GM18511 (cell line): Measurements from ENCODE around the gene RNF213.

Experiments
- ATAC-seq: cut with Tn5 transposase; IDR thresholded peaks from one replicate; pipeline ENCODE4 v1.9.1; 2021; ENCODE audit warnings: mild to moderate bottlenecking, moderate library complexity; ENCODE audit not compliant: unreplicated experiment

The RNF213 gene

GRCh38 chr17:80426671-80427326, 166.1 kb downstream of the RNF213 start:
- no peak for ATAC-seq

GRCh38 chr17:80427366-80428282, 167.0 kb downstream of the RNF213 start:
- ATAC-seq = no peak

GRCh38 chr17:80428363-80428762, 167.7 kb downstream of the RNF213 start:
- no peak for ATAC-seq

GRCh38 chr17:80428796-80429195, 168.1 kb downstream of the RNF213 start:
- no peak for ATAC-seq

- no peak for ATAC-seq
Measured at GRCh38 chr17:80429356-80430275, 169.0 kb downstream of the RNF213 start.

GRCh38 chr17:80430446-80431245, 170.0 kb downstream of the RNF213 start:
- no peak for ATAC-seq

GRCh38 chr17:80431246-80432195, 170.9 kb downstream of the RNF213 start:
- ATAC-seq = no peak

GRCh38 chr17:80432350-80432955, 171.8 kb downstream of the RNF213 start:
- ATAC-seq = no peak

DNA sequence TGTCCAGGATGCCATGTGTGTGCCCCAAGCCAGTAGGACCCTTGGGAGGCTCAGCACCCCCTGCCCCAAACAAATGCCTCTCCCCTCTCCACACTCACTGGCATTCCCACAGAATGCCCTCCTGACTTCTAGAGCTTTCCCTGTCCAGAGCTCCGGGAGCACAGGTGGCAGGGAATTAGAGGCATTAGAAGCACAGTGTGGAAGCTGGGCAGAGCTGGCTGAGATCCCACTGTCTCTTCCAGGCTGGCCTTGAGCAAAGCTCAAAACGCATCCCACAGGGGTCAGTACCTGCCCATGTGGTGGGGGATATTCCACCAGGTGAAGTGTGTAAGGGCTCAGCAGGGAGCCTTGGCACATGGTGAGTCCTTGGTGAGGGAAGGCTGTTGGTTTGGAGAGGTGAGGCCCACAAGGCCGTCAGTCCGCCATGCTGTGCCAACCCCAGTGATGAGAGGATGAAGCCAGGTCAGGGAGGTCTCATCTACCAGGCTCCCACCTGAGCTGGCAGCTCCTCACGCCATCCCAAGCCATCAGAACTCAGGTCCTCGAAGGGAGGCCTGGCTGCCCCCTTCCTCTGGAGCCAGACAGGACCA, 172.4 kb downstream of the RNF213 start:
- no peak for ATAC-seq

DNA sequence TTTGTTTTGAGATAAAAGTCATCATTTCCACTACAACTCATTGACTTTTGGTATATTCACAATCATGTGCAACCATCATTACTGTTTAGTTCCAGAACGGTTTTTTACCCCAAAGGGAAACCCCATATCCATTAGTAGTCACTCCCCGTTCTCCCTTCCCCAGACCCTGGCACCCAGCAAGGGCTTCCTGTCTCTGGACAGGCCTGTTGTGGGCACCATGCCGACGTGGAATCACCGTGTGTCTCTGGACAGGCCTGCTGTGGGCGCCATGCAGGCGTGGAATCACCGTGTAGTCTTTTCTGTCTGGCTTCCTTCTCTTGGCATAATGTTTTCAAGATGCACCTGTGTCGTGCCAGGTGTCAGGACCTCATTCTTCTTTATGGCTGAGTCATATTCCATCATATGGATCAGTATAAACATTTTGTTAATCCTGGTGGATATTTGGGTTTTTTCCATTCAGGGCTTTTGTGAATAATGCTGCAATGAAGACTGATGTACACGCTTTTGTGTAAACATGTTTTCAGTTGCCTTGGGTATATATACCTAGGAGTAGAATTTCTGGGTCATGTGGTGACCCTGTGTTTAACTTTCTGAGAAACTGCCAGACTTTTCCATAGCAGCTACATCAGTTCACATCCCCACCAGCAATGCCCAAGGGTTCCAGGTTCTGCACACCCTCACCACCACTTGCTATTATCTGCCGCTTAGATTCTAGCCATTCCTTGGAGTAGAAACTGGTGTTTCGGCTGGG, 173.4 kb downstream of the RNF213 start:
- ATAC-seq = no peak

GRCh38 chr17:80437532-80437931, 176.9 kb downstream of the RNF213 start:
- ATAC-seq = no peak

DNA sequence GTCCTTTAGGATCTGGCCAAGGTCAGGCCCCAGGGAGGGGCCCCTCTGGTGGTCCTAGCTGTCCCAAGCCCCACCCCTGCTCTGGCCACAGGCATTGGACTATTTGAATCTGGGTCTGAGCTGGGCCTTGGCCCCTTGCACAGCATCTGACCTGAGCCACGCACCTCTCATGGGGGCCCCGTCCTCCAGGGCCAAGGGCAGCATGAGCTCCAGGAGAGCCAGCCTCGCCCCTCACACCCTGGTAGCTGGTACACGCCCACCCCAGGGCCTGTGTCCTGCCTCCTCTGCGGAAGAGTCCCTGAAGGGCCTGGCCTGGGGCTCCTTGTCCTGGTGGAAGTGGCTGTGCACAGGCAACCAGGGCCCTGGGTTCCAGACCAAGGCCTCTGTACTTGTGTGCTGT, 178.2 kb downstream of the RNF213 start:
- no peak for ATAC-seq

- ATAC-seq = no peak
Measured at GRCh38 chr17:80439499-80439898, 178.8 kb downstream of the RNF213 start.

GRCh38 chr17:80441133-80441578, 180.5 kb downstream of the RNF213 start:
- ATAC-seq = no peak

GRCh38 chr17:80441598-80442322, 181.1 kb downstream of the RNF213 start:
- no peak for ATAC-seq

- no peak for ATAC-seq
Measured at GRCh38 chr17:80442323-80442659, 181.6 kb downstream of the RNF213 start.

GRCh38 chr17:80442764-80443163, 182.1 kb downstream of the RNF213 start:
- no peak for ATAC-seq
